Measurements from ENCODE around the gene HIVEP3.

GRCh38 chr1:41707793-41708192 lies 210.9 kb downstream of the HIVEP3 start:
- TF ChIP-seq CTCF (IDR thresholded peaks at IDR 0.05) (no peak), POLR2A (IDR thresholded peaks at IDR 0.05) (no peak)
